ENCODE data around the gene BCL11B. TPM values are rescaled to one million over a fixed set of nuclear protein-coding genes. Genes with fewer than 3 reads are reported as not detected.

BCL11B gene
- total and polyA plus RNA-seq, 10 of the 15 experiments (the other 5 are each of a cell fraction or from before 2014, with no cell fraction given) = 0.38 to 5.5 (median 1.3) TPM

DNA sequence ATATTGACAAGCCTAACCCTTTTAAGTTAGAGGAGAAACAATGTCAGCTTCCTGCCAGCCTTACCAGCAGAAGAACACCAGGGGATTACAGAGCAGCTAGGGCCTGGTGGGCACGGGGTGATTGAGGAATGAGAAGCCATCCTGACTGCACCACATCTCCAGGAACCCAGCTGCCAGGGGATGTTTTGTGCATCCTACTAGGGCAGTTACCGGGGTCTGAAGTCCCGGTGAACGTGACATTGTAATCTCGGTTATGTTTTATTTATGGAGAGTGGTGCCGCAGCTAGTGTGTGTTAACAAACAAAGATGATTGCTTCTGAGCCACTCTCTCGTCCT, 115.9 kb downstream of the BCL11B start:
- RAD21 ChIA-PET (ENCODE audit: unreplicated experiment) = no interaction called here
- Histone ChIP-seq H3K27ac (ENCODE audit: control insufficient read depth, insufficient read depth) (no peak overlapping the region), H4K20me1 (ENCODE audit: control insufficient read depth, insufficient read depth) (no peaks in the 10 kb centered on the region), H3K9ac (ENCODE audit: control insufficient read depth, insufficient read depth, low read length) (no peak overlapping the region), H3K4me2 (ENCODE audit: control insufficient read depth, insufficient read depth) (no peak overlapping the region), H3K79me2 (ENCODE audit: control insufficient read depth, insufficient read depth, low read length) (no peaks in the 10 kb centered on the region), H3K36me3 (ENCODE audit: control insufficient read depth in 2 of 2, insufficient read depth in 2 of 2, low read length in 1 of 2) (no peaks in the 10 kb centered on the region), H3K27me3 (replicated peaks in 1 of 2; ENCODE audit: control insufficient read depth in 2 of 2, insufficient read depth in 2 of 2, low read length in 1 of 2) (no peaks in the 10 kb centered on the region), H2AFZ (ENCODE audit: control insufficient read depth, low read depth, low read length) (no peak overlapping the region), H3K4me3 (no peak overlapping the region), H3K4me1 (ENCODE audit: control insufficient read depth, insufficient read depth, low read length) (no peaks in the 10 kb centered on the region), H3K9me3 (replicated peaks; ENCODE audit: control insufficient read depth, insufficient read depth, low read length) (no peaks in the 10 kb centered on the region)
- WGBS (ENCODE audit: insufficient coverage, insufficient replicate concordance, low lambda C conversion rate, missing lambda C conversion rate) = 35% methylated on average over 7 of the region's 7 CpGs
- TF ChIP-seq, protein P1, sequence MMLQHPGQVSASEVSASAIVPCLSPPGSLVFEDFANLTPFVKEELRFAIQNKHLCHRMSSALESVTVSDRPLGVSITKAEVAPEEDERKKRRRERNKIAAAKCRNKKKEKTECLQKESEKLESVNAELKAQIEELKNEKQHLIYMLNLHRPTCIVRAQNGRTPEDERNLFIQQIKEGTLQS (IDR thresholded peaks at IDR 0.05; ENCODE audit: borderline replicate concordance, extremely low read depth, low read depth, low read length) = no peak
- TF ChIP-seq ZNF24 (IDR thresholded peaks at IDR 0.05) (no peak), E2F8 (IDR thresholded peaks at IDR 0.05; ENCODE audit: low read depth, partially characterized antibody) (no peak), POU2F2 (IDR thresholded peaks at IDR 0.05; ENCODE audit: borderline replicate concordance, low read depth, low read length) (no peak), USF1 (IDR thresholded peaks at IDR 0.05; ENCODE audit: borderline replicate concordance, extremely low read length, insufficient read depth, low read depth, low read length) (no peak)
- SMC1A ChIA-PET (ENCODE audit: uncharacterized antibody, unreplicated experiment) = no interaction called here
- in situ Hi-C loops (cut with MboI) (no loop called here), intact Hi-C loops (cut with micrococcal nuclease; ENCODE audit: unreplicated experiment) (no loop called here)
- no TSS peak for BruUV-seq (replicated peaks)
- POLR2A ChIA-PET = no interaction called here
- FAIRE-seq (no peak), DNase-seq (ENCODE audit: low read depth, low spot score) (no peak), ATAC-seq (no peak)
- CTCF ChIA-PET = no interaction called here
